Measurements from ENCODE around the gene PSMG1. TPM values are rescaled to one million over a fixed set of nuclear protein-coding genes. Genes with fewer than 3 reads are reported as not detected.

The PSMG1 gene
- total and polyA plus RNA-seq, 9 of the 15 experiments (the other 6 are each of a cell fraction or from before 2014, with no cell fraction given): 54.5 to 427 (median 328) TPM

- no peak for TF ChIP-seq ELF4 (CRISPR knock-in tag; IDR thresholded peaks at IDR 0.05)
- TF ChIP-seq THAP7 (CRISPR knock-in tag; IDR thresholded peaks at IDR 0.05): peak; percentile 86; the same call in 1 of the 2 replicates
- TF ChIP-seq SNRNP70 (optimal IDR thresholded peaks at IDR 0.05; ENCODE audit: low read depth, low read length): no peak
- TF ChIP-seq E4F1 (CRISPR knock-in tag; IDR thresholded peaks at IDR 0.05; ENCODE audit: borderline replicate concordance): no peak
Observed at GRCh38 chr21:39182484-39183271, 573 bp downstream of the PSMG1 start (continued).

- Histone ChIP-seq H3K9me1 (ENCODE audit: control insufficient read depth, insufficient read depth, low read length) (no peaks in the 10 kb centered on the region), H3K4me1 (replicated peaks in 1 of 2; ENCODE audit: control insufficient read depth in 2 of 2, insufficient read depth in 2 of 2, low read length in 2 of 2) (peaks cover 8 to 11% of the 10 kb centered on the region in 2 experiments; a peak in 4 of 5 replicates), H3K4me3 (peak overlapping the region; percentile 82), H3K4me2 (ENCODE audit: insufficient read depth, low read length) (peak overlapping the region; percentile 92), H3K9ac (ENCODE audit: insufficient read depth in 1 of 2, low read depth in 2 of 2, low read length in 2 of 2) (peak overlapping the region; percentile 76 to 95), H4K20me1 (replicated peaks; ENCODE audit: control insufficient read depth, insufficient read depth, low read length) (no peaks in the 10 kb centered on the region; the same call in 1 of the 2 replicates), H3K79me2 (ENCODE audit: control insufficient read depth, insufficient read depth, low read length) (peaks cover 74% of the 10 kb centered on the region), H2AFZ (ENCODE audit: low read depth, low read length) (peak overlapping the region; percentile 90; the same call in 1 of the 2 replicates), H3K27ac (ENCODE audit: extremely low read depth, low read depth, low read length) (peak overlapping the region; percentile 93), H3K9me3 (replicated peaks; ENCODE audit: control insufficient read depth, insufficient read depth, low read depth, low read length) (no peaks in the 10 kb centered on the region), H3K36me3 (ENCODE audit: control insufficient read depth, insufficient read depth, low read length) (peaks cover 47% of the 10 kb centered on the region), H3K27me3 (ENCODE audit: control insufficient read depth in 2 of 2, insufficient read depth in 2 of 2, low read length in 2 of 2) (no peaks in the 10 kb centered on the region)
- TF ChIP-seq RNF2 (IDR thresholded peaks at IDR 0.05): no peak
- no peak for TF ChIP-seq ZNF696 (CRISPR knock-in tag; conservative IDR thresholded peaks at IDR 0.05)
- TF ChIP-seq CBX5 (IDR thresholded peaks at IDR 0.05; ENCODE audit: borderline replicate concordance, low read depth): no peak
- no peak for TF ChIP-seq KDM5B (IDR thresholded peaks at IDR 0.05; ENCODE audit: insufficient replicate concordance, low read depth, low read length)
- TF ChIP-seq MLLT1 (IDR thresholded peaks at IDR 0.05): peak in 1 of 2 experiments; percentile 19; a peak in 1 of 4 replicates
- 0 out of 2 replicates have a peak, but pooled peaks have one; percentile 29 for TF ChIP-seq RAD51 (IDR thresholded peaks at IDR 0.05; ENCODE audit: borderline replicate concordance, low read depth)
- TF ChIP-seq LARP7 (IDR thresholded peaks at IDR 0.05): no peak
- ChIA-PET POLR2A (interaction anchor here (0.6 to 1.3 kb wide), 5 partner anchors 15 to 198 kb away, joined by 3 to 4 read pairs (median 3); a partner anchor contains a TSS), CTCF (ENCODE audit: low intra/inter-chr PET ratio) (no interaction called here)
- BruUV-seq (replicated peaks): no TSS peak
- 1% methylated on average over 8 of the region's 8 CpGs for WGBS (ENCODE audit: insufficient coverage, low coverage, missing lambda C conversion rate)
- DNase-seq (ENCODE audit: extremely low read depth in 1 of 4, low spot score in 3 of 4) (peak in 1 of 4 experiments; percentile 42), FAIRE-seq (peak; percentile 58), ATAC-seq (no peak)
- intact Hi-C loops (cut with micrococcal nuclease): loop anchor here (5.0 to 10.0 kb wide), 3 partner anchors 133 to 260 kb away; partner anchors contain the start of gene BRWD1
- in situ Hi-C loops (cut with MboI): no loop called here
Observed at GRCh38 chr21:39182016-39182415, 1.2 kb downstream of the PSMG1 start.
